GM12874 (cell line): ENCODE measurements around the gene SIPA1.

Experiments
- TF ChIP-seq, protein P1 (sequence below): IDR thresholded peaks from 2 replicates; pipeline ENCODE4 v1.5.1; 2011; ENCODE audit warnings: low read depth, mild to moderate bottlenecking, control low read depth, low read length, moderate library complexity; ENCODE audit not compliant: insufficient read depth

SIPA1 gene

DNA sequence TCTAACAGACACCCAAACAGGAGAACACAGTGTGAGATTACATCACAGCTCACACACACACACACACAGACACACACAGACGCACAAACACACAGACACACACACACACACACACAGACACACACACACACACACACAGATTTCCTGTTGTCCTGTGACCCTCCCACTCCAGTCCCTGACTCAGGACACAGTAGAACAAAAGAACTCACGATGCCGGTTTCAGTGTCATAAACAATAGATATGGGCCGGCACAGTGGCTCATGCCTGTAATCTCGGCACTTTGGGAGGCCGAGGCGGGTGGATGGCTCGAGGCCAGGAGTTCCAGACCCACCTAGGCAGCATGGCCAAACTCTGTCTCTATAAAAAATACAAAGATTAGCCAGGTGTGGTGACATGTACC, 60.3 kb downstream of the SIPA1 start:
- TF ChIP-seq, protein P1, sequence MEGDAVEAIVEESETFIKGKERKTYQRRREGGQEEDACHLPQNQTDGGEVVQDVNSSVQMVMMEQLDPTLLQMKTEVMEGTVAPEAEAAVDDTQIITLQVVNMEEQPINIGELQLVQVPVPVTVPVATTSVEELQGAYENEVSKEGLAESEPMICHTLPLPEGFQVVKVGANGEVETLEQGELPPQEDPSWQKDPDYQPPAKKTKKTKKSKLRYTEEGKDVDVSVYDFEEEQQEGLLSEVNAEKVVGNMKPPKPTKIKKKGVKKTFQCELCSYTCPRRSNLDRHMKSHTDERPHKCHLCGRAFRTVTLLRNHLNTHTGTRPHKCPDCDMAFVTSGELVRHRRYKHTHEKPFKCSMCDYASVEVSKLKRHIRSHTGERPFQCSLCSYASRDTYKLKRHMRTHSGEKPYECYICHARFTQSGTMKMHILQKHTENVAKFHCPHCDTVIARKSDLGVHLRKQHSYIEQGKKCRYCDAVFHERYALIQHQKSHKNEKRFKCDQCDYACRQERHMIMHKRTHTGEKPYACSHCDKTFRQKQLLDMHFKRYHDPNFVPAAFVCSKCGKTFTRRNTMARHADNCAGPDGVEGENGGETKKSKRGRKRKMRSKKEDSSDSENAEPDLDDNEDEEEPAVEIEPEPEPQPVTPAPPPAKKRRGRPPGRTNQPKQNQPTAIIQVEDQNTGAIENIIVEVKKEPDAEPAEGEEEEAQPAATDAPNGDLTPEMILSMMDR = no peak

DNA sequence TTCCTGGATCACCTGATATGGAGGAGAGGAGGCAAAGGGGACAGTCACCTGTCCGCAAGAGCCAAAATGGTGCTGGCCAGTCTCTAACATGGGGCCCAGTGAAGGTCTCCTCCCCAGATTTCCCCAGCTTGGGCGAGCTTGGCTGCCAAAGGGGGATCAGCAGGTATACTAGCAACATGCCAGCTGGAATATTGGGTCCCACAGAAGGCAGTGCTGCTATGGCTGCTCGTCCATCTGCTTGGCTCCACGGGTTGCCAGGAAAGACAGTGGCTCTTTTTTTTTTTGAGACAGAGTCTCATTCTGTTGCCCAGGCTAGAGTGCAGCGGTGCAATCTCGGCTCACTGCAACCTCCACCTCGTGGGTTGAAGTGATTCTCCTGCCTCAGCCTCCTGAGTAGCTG, 61.4 kb downstream of the SIPA1 start:
- TF ChIP-seq, protein P1 = no peak

DNA sequence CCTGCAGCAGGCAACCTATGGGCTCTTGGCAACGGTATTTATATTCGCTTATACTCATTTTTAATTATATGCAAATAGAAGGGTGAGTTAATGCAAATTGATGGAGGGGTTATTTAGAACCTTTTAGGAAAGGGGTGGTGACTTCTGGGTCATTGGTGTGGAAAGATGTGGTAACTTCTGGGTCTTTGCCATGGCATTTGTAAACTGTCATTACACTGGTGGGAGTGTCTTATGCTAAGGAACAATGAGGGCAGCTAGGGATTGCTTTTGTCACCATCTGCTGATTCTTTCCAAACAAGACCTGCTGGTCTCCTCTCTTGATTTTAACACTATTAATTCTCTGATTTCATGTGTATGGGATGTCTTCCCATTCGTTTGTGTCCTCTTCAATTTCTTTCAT, 62.5 kb downstream of the SIPA1 start:
- TF ChIP-seq, protein P1 = no peak
